AG04450 (cell line): Measurements from ENCODE around the gene PHAF1. TPM values are rescaled to one million over a fixed set of nuclear protein-coding genes. Genes with fewer than 3 reads are reported as not detected.
"Not testable (repeated sequence)": the region's sequence is repeated elsewhere in the genome, so short reads cannot be mapped to it uniquely, and the experiment has no call there.

Experiments
- CTCF ChIA-PET: fragments of 300-600, 350-600 bp; formaldehyde crosslinking; extraction: SDS; loops from one replicate; lab custom pipeline; 2022; ENCODE audit warnings: antibody characterized with exemption, inconsistent platforms; lab: Charles Lee
- POLR2A ChIA-PET: fragments of 350-600 bp; formaldehyde crosslinking; extraction: SDS; loops from one replicate; lab custom pipeline; 2021; ENCODE audit warnings: antibody characterized with exemption, inconsistent platforms; lab: Yijun Ruan, JAX
- DNase-seq: peaks from one replicate; pipeline ENCODE4 v3.0.0-alpha.2; 2011; ENCODE audit warnings: low read depth, low spot score
- H3K27ac ChIP-seq: one replicate; pipeline ENCODE4 v1.5.1; 2012; ENCODE audit warnings: low read depth, low read length, control low read depth
- H3K27me3 ChIP-seq: one replicate; pipeline ENCODE4 v1.6.0; 2012; ENCODE audit warnings: low read length; ENCODE audit not compliant: control insufficient read depth, insufficient read depth
- H3K4me3 ChIP-seq: 2 replicates; pipeline ENCODE4 v1.5.1; 2011; ENCODE audit warnings: mild to moderate bottlenecking, low read depth, low read length, control low read depth
- H3K9me3 ChIP-seq: 2 replicates; pipeline ENCODE4 v1.5.1; 2012; ENCODE audit warnings: low read length; ENCODE audit not compliant: control insufficient read depth, insufficient read depth
- CTCF ChIP-seq: IDR thresholded peaks from 2 replicates; pipeline ENCODE4 v1.5.1; 2011; ENCODE audit warnings: low read depth, low read length, control low read depth, inconsistent platforms
- polyA plus RNA-seq: library from polyadenylated mRNA; depleted of rRNA; stranded (reverse); fragments of >200 nt; gene quantifications from 2 replicates; pipeline ENCODE4 v1.2.3, GENCODE V29; 2011

PHAF1 gene
- polyA plus RNA-seq, 1 experiment, result 26.1 TPM

- ChIA-PET POLR2A (no interaction called here), CTCF (interaction anchor here (0.5 to 2.5 kb wide), 5 partner anchors 11 to 285 kb away, joined by 3 to 10 read pairs (median 3); partner anchors contain the start of genes CES3 and NAE1)
- Histone ChIP-seq H3K4me3 (no peak overlapping the region), H3K9me3 (no peaks in the 10 kb centered on the region; the same call in 1 of the 2 replicates), H3K27ac (peak overlapping the region; percentile 68), H3K27me3 (no peaks in the 10 kb centered on the region)
- TF ChIP-seq CTCF, result no peak
- peak; percentile 61 for DNase-seq
These were observed 5.9 kb downstream of the PHAF1 start for GRCh38 chr16:67115639-67116038.

- TF ChIP-seq CTCF, result no peak
- DNase-seq, result no peak
- Histone ChIP-seq H3K27ac (no peak overlapping the region), H3K4me3 (no peak overlapping the region), H3K9me3 (no peaks in the 10 kb centered on the region; the same call in 1 of the 2 replicates), H3K27me3 (no peaks in the 10 kb centered on the region)
- ChIA-PET POLR2A (interaction anchor here (0.6 kb wide), 2 partner anchors 10 to 44 kb away, joined by 3 read pairs; no protein-coding TSS in a partner anchor), CTCF (interaction anchor here (0.7 to 2.5 kb wide), 6 partner anchors 16 to 286 kb away, joined by 3 to 10 read pairs (median 3); partner anchors contain the start of genes CES3 and NAE1)
These were observed 6.9 kb downstream of the PHAF1 start for GRCh38 chr16:67116388-67117311.

- no peaks in the 10 kb centered on the region; the same call in 1 of the 2 replicates for H3K9me3 ChIP-seq
- H3K27ac ChIP-seq, result no peak overlapping the region
- no peak overlapping the region for H3K4me3 ChIP-seq
- ChIA-PET POLR2A (no interaction called here), CTCF (interaction anchor here (0.6 to 1.4 kb wide), 6 partner anchors 17 to 469 kb away, joined by 3 to 4 read pairs (median 3); no protein-coding TSS in a partner anchor)
- no peak for TF ChIP-seq CTCF
- no peaks in the 10 kb centered on the region for H3K27me3 ChIP-seq
- DNase-seq, result no peak
These were observed 8.0 kb downstream of the PHAF1 start for GRCh38 chr16:67117716-67118115.

GRCh38 chr16:67120025-67120424 is 10.3 kb downstream of the PHAF1 start:
- no peak for DNase-seq
- no peak overlapping the region for H3K4me3 ChIP-seq
- no peaks in the 10 kb centered on the region for H3K27me3 ChIP-seq
- H3K27ac ChIP-seq, result peak overlapping the region; percentile 2
- no peaks in the 10 kb centered on the region; the same call in 1 of the 2 replicates for H3K9me3 ChIP-seq
- POLR2A ChIA-PET, result no interaction called here
- CTCF ChIA-PET, result interaction anchor here (1.4 to 1.6 kb wide), 2 partner anchors 19 to 35 kb away, joined by 4 to 7 read pairs; no protein-coding TSS in a partner anchor
- TF ChIP-seq CTCF, result no peak

- CTCF ChIA-PET, H3K4me3 ChIP-seq: not testable (repeated sequence)
These were observed 13.1 kb downstream of the PHAF1 start for GRCh38 chr16:67122799-67123198.

More at GRCh38 chr16:67122799-67123198, 13.1 kb downstream of the PHAF1 start:
- POLR2A ChIA-PET, DNase-seq, H3K27ac ChIP-seq, H3K27me3 ChIP-seq, H3K9me3 ChIP-seq: not testable (repeated sequence)
